Measurements from ENCODE around the gene DIO2. TPM values are rescaled to one million over a fixed set of nuclear protein-coding genes. Genes with fewer than 3 reads are reported as not detected.

Gene DIO2
- total RNA-seq, 2 experiments from 2014 or later: 0.16 to 0.23 TPM

DNA sequence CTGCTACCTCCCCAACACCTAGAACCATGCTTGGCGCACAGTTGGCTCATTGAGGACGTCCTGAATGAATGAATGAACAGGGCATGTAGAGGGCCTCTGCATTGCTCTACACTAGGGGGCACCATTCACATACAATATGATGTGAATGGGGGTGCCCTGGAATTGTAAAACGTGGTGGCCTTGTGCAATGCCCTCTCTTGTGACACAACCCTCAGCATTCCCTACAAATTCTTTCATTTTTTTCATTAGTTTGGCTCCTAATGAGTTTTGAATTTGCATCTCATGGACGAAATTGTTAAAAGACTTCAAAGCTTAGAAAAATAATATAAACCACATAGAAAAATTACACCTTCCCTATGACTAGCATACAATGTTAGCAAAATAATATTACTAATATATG is 2.3 kb upstream of the DIO2 start:
- Histone ChIP-seq H2AFZ (ENCODE audit: low read length) (no peak overlapping the region), H3K4me3 (ENCODE audit: low read depth, low read length, poor library complexity, severe bottlenecking) (no peak overlapping the region), H3K9me3 (ENCODE audit: low read length) (no peaks in the 10 kb centered on the region), H3K4me1 (ENCODE audit: insufficient read depth, low read length, poor library complexity, severe bottlenecking) (no peaks in the 10 kb centered on the region), H3K9me2 (ENCODE audit: insufficient read depth, low read length) (no peaks in the 10 kb centered on the region), H3K27ac (ENCODE audit: low read depth, low read length, poor library complexity, severe bottlenecking) (no peak overlapping the region), H4K20me1 (ENCODE audit: insufficient read depth, low read length) (no peaks in the 10 kb centered on the region), H3K79me2 (ENCODE audit: insufficient read depth, low read depth, low read length) (no peaks in the 10 kb centered on the region), H3K36me3 (ENCODE audit: insufficient read depth, low read length) (no peaks in the 10 kb centered on the region), H3K4me2 (ENCODE audit: low read length) (no peak overlapping the region)
- DNase-seq (ENCODE audit: low spot score): peak; percentile 49
- intact Hi-C loops (cut with micrococcal nuclease; ENCODE audit: unreplicated experiment): loop anchor here (10.0 kb wide), 2 partner anchors 631 to 771 kb away; no protein-coding TSS in a partner anchor
- BruUV-seq (replicated peaks): no TSS peak
- ChIA-PET CTCF (ENCODE audit: unreplicated experiment) (no interaction called here), POLR2A (interaction anchor here (0.7 kb wide), 1 partner anchor 1163 kb away, joined by 3 read pairs; no protein-coding TSS in a partner anchor)
- TF ChIP-seq EZH2phosphoT487 (IDR thresholded peaks at IDR 0.05; ENCODE audit: borderline replicate concordance, low read depth, low read length): no peak
- TF ChIP-seq, protein P1, sequence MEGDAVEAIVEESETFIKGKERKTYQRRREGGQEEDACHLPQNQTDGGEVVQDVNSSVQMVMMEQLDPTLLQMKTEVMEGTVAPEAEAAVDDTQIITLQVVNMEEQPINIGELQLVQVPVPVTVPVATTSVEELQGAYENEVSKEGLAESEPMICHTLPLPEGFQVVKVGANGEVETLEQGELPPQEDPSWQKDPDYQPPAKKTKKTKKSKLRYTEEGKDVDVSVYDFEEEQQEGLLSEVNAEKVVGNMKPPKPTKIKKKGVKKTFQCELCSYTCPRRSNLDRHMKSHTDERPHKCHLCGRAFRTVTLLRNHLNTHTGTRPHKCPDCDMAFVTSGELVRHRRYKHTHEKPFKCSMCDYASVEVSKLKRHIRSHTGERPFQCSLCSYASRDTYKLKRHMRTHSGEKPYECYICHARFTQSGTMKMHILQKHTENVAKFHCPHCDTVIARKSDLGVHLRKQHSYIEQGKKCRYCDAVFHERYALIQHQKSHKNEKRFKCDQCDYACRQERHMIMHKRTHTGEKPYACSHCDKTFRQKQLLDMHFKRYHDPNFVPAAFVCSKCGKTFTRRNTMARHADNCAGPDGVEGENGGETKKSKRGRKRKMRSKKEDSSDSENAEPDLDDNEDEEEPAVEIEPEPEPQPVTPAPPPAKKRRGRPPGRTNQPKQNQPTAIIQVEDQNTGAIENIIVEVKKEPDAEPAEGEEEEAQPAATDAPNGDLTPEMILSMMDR (conservative IDR thresholded peaks at IDR 0.05; ENCODE audit: low read length): peak; percentile 76

- Histone ChIP-seq H3K4me1 (ENCODE audit: insufficient read depth, low read length, poor library complexity, severe bottlenecking) (no peaks in the 10 kb centered on the region), H3K36me3 (ENCODE audit: insufficient read depth, low read length) (no peaks in the 10 kb centered on the region), H3K9me3 (ENCODE audit: low read length) (no peaks in the 10 kb centered on the region), H3K27ac (ENCODE audit: low read depth, low read length, poor library complexity, severe bottlenecking) (no peak overlapping the region), H2AFZ (ENCODE audit: low read length) (no peak overlapping the region), H3K79me2 (ENCODE audit: insufficient read depth, low read depth, low read length) (no peaks in the 10 kb centered on the region), H3K4me2 (ENCODE audit: low read length) (no peak overlapping the region), H3K4me3 (ENCODE audit: low read depth, low read length, poor library complexity, severe bottlenecking) (no peak overlapping the region), H4K20me1 (ENCODE audit: insufficient read depth, low read length) (no peaks in the 10 kb centered on the region), H3K9me2 (ENCODE audit: insufficient read depth, low read length) (no peaks in the 10 kb centered on the region)
- intact Hi-C loops (cut with micrococcal nuclease; ENCODE audit: unreplicated experiment): loop anchor here (10.0 kb wide), 2 partner anchors 633 to 773 kb away; no protein-coding TSS in a partner anchor
- ChIA-PET CTCF (ENCODE audit: unreplicated experiment) (no interaction called here), POLR2A (interaction anchor here (0.6 kb wide), 1 partner anchor 167 kb away, joined by 4 read pairs; no protein-coding TSS in a partner anchor)
- no peak for TF ChIP-seq EZH2phosphoT487 (IDR thresholded peaks at IDR 0.05; ENCODE audit: borderline replicate concordance, low read depth, low read length)
- TF ChIP-seq, protein P1 (conservative IDR thresholded peaks at IDR 0.05; ENCODE audit: low read length): no peak
- no TSS peak for BruUV-seq (replicated peaks)
- DNase-seq (ENCODE audit: low spot score): no peak
Measured at GRCh38 chr14:80212023-80212397, 706 bp upstream of the DIO2 start.

- H3K4me1 ChIP-seq (ENCODE audit: insufficient read depth, low read length, poor library complexity, severe bottlenecking): no peaks in the 10 kb centered on the region
- H2AFZ ChIP-seq (ENCODE audit: low read length): no peak overlapping the region
- no peaks in the 10 kb centered on the region for H3K36me3 ChIP-seq (ENCODE audit: insufficient read depth, low read length)
- DNase-seq (ENCODE audit: low spot score): no peak
- no TSS peak for BruUV-seq (replicated peaks)
- no peaks in the 10 kb centered on the region for H3K9me2 ChIP-seq (ENCODE audit: insufficient read depth, low read length)
- intact Hi-C loops (cut with micrococcal nuclease; ENCODE audit: unreplicated experiment): no loop called here
- no peak for TF ChIP-seq EZH2phosphoT487 (IDR thresholded peaks at IDR 0.05; ENCODE audit: borderline replicate concordance, low read depth, low read length)
- TF ChIP-seq, protein P1 (conservative IDR thresholded peaks at IDR 0.05; ENCODE audit: low read length): no peak
- H3K9me3 ChIP-seq (ENCODE audit: low read length): no peaks in the 10 kb centered on the region
- H3K4me2 ChIP-seq (ENCODE audit: low read length): no peak overlapping the region
- no peaks in the 10 kb centered on the region for H4K20me1 ChIP-seq (ENCODE audit: insufficient read depth, low read length)
- H3K27ac ChIP-seq (ENCODE audit: low read depth, low read length, poor library complexity, severe bottlenecking): no peak overlapping the region
- H3K79me2 ChIP-seq (ENCODE audit: insufficient read depth, low read depth, low read length): no peaks in the 10 kb centered on the region
- ChIA-PET POLR2A (no interaction called here), CTCF (ENCODE audit: unreplicated experiment) (no interaction called here)
- no peak overlapping the region for H3K4me3 ChIP-seq (ENCODE audit: low read depth, low read length, poor library complexity, severe bottlenecking)
Measured at GRCh38 chr14:80208461-80208860, 2.8 kb downstream of the DIO2 start.

Measured in OCI-LY7 (cell line).